T-cell (primary cell): ENCODE measurements around the gene WARS2. TPM values are rescaled to one million over a fixed set of nuclear protein-coding genes. Genes with fewer than 3 reads are reported as not detected.
A peak's percentile ranks its signal among the peaks of the same experiment; 100 is the strongest.

Source experiments
- ATAC-seq, 4 experiments: fragments of 200-7000 bp in 3 of 4; fragments of 150-1000 bp in 1 of 4; cut with Tn5 transposase; replicated peaks in 1 of 4; 1 replicate in 3 of 4; 2 replicates in 1 of 4; pipeline ENCODE4 v1.10.0; 2021; ENCODE audit warnings: moderate library complexity in 3 of 4, mild to moderate bottlenecking in 2 of 4, moderate number of reproducible peaks in 1 of 4
- CTCF ChIA-PET, 2 donors: fragments of 300-600 bp; sonication (Branson Sonifier 250); formaldehyde crosslinking; loops; one replicate each; lab custom pipeline; 2022; ENCODE audit warnings: antibody characterized with exemption in 2 of 2; lab: Charles Lee
- POLR2A ChIA-PET, 2 donors: fragments of 300-600 bp; sonication (Branson Sonifier 250); formaldehyde crosslinking; loops; one replicate each; lab custom pipeline; 2022; ENCODE audit warnings: antibody characterized with exemption in 2 of 2; lab: Charles Lee
- DNase-seq, 35 experiments: peaks; one replicate each; pipeline versions ENCODE4 v3.0.0 to v3.0.0-alpha.2; 2013 to 2023
- H3K27ac ChIP-seq: one replicate; pipeline ENCODE4 v1.5.1; 2013; ENCODE audit warnings: low read length
- H3K27me3 ChIP-seq, 2 experiments: replicated peaks in 1 of 2; 1 replicate in 1 of 2; 2 replicates in 1 of 2; pipeline versions ENCODE4 v1.6.1 to v1.7.0; 2013; ENCODE audit warnings: low read length in 1 of 2, mixed read lengths in 1 of 2; ENCODE audit not compliant: control insufficient read depth in 2 of 2, insufficient read depth in 2 of 2; ENCODE audit errors: extremely low read depth in 1 of 2
- H3K36me3 ChIP-seq, 2 donors: 1 replicate in 1 of 2; 2 replicates in 1 of 2; pipeline versions ENCODE4 v1.6.1 to v1.7.0; 2013; ENCODE audit warnings: low read length in 1 of 2; ENCODE audit not compliant: control insufficient read depth in 2 of 2, insufficient read depth in 1 of 2; ENCODE audit errors: extremely low read depth in 1 of 2
- H3K4me1 ChIP-seq, 2 experiments: 1 replicate in 1 of 2; 2 replicates in 1 of 2; pipeline versions ENCODE4 v1.6.1 to v1.7.0; 2013; ENCODE audit warnings: low read length in 2 of 2, mixed read lengths in 1 of 2; ENCODE audit not compliant: insufficient read depth in 2 of 2, control insufficient read depth in 1 of 2; ENCODE audit errors: extremely low read depth in 1 of 2
- H3K4me3 ChIP-seq, 2 donors: 1 replicate in 1 of 2; 2 replicates in 1 of 2; pipeline versions ENCODE4 v1.5.1 to v1.7.0; 2013; ENCODE audit warnings: mild to moderate bottlenecking in 2 of 2, low read length in 1 of 2, moderate library complexity in 1 of 2; ENCODE audit not compliant: control insufficient read depth in 1 of 2; ENCODE audit errors: extremely low read depth in 1 of 2
- H3K9me3 ChIP-seq: 2 replicates; pipeline ENCODE4 v1.7.0; 2013
- H3K27ac Mint-ChIP-seq, 2 donors: one replicate each; pipeline ENCODE4 v1.8.0; 2020 to 2021; ENCODE audit warnings: mild to moderate bottlenecking in 2 of 2, mixed read lengths in 2 of 2
- H3K27me3 Mint-ChIP-seq, 2 donors: one replicate each; pipeline ENCODE4 v1.8.0; 2021 to 2022; ENCODE audit warnings: mixed read lengths in 2 of 2
- H3K36me3 Mint-ChIP-seq: one replicate; pipeline ENCODE4 v1.8.0; 2021; ENCODE audit warnings: mixed read lengths
- H3K4me1 Mint-ChIP-seq, 3 donors: one replicate each; pipeline ENCODE4 v1.8.0; 2020 to 2022; ENCODE audit warnings: mixed read lengths in 3 of 3, mild to moderate bottlenecking in 1 of 3
- H3K4me3 Mint-ChIP-seq, 3 donors: one replicate each; pipeline ENCODE4 v1.8.0; 2020 to 2022; ENCODE audit warnings: mild to moderate bottlenecking in 3 of 3, mixed read lengths in 3 of 3, moderate library complexity in 3 of 3
- H3K9me3 Mint-ChIP-seq, 3 donors: one replicate each; pipeline ENCODE4 v1.8.0; 2020 to 2022; ENCODE audit warnings: mixed read lengths in 3 of 3
- WGBS: methylation state at CpG from one replicate; pipeline ENCODE4 v1.1.5; 2013; ENCODE audit warnings: missing lambda C conversion rate; ENCODE audit not compliant: insufficient coverage; 5-methylcytosine and 5-hydroxymethylcytosine counted together
- total RNA-seq, 35 experiments: library from RNA in 6 of 35; stranded (reverse) in 6 of 35; fragments of 120-200 nt in 1 of 35; gene quantifications; one replicate each; pipeline versions ENCODE4 v1.2.1 to v1.2.4 and lab custom pipeline; 2013 to 2026

WARS2 gene
- total RNA-seq, 5 donors from 2014 or later (not counting 1 experiment from before 2014, with no cell fraction given), result 6.6 to 32.4 (median 8.5) TPM

DNA sequence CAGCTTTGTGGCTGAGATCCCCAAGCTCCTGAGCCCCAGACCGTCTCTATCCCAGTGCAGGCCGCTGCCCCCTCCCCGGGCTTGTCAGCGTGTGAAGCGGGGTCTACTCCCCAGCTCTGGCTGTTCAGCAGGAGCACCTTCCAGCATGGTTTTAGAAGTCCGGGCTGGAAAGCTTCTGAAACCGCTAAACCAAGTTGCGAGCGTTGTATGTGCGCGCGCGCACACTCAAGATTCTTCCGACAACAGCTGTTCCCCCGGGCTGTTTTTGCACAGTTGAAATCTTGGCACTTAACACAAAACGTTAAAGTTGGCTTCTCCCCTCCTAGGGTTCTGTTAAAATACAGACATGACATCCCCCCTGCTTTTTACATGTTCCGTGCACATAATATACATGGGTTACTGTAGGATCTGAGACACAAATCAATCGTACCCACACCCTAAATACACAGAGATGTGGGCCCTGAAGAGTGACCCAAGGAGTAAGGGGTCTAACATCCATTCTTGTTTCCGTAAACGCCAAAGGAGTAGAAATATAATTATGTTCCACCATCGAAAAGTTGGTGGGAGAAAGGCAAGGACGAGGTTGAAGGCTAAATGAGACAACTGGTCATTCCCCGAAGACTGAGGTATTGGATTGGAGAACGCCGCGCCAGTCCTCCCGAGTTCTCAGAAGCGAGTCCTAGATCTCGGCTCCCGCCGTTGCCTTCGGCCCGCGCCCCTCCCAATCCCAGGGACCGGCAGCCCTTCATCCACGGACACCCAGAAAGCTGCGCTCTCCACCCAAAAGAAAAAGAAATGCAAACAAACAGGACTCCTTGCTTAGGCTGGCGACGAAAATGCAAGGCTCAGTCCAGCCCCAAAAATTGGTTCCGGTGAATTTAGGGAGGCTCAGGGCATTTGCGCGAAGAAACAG is 153.6 kb downstream of the WARS2 start:
- DNase-seq, result no peak
- H3K27me3 ChIP-seq, result peaks cover 25 to 84% of the 10 kb centered on the region in 2 experiments
- no peak overlapping the region for H3K27ac Mint-ChIP-seq
- peaks cover 0 to 20% of the 10 kb centered on the region in 2 experiments for H3K4me1 ChIP-seq
- H3K36me3 ChIP-seq, result no peaks in the 10 kb centered on the region
- H3K9me3 Mint-ChIP-seq, result peaks cover 0 to 10% (median 5%) of the 10 kb centered on the region in 3 donors
- CTCF ChIA-PET, result no interaction called here
- H3K27ac ChIP-seq, result no peak overlapping the region
- no peaks in the 10 kb centered on the region for H3K36me3 Mint-ChIP-seq
- no peak for ATAC-seq
- H3K27me3 Mint-ChIP-seq, result peaks cover 86 to 97% of the 10 kb centered on the region in 2 donors
- peaks cover 24 to 42% (median 26%) of the 10 kb centered on the region in 3 donors for H3K4me1 Mint-ChIP-seq
- H3K4me3 Mint-ChIP-seq, result peak overlapping the region in 2 of 3 donors; percentile 21 to 74
- POLR2A ChIA-PET, result no interaction called here
- H3K9me3 ChIP-seq, result no peaks in the 10 kb centered on the region
- 24% methylated on average over 22 of the region's 42 CpGs for WGBS
- H3K4me3 ChIP-seq, result peak overlapping the region in 1 of 2 donors; percentile 7

DNA sequence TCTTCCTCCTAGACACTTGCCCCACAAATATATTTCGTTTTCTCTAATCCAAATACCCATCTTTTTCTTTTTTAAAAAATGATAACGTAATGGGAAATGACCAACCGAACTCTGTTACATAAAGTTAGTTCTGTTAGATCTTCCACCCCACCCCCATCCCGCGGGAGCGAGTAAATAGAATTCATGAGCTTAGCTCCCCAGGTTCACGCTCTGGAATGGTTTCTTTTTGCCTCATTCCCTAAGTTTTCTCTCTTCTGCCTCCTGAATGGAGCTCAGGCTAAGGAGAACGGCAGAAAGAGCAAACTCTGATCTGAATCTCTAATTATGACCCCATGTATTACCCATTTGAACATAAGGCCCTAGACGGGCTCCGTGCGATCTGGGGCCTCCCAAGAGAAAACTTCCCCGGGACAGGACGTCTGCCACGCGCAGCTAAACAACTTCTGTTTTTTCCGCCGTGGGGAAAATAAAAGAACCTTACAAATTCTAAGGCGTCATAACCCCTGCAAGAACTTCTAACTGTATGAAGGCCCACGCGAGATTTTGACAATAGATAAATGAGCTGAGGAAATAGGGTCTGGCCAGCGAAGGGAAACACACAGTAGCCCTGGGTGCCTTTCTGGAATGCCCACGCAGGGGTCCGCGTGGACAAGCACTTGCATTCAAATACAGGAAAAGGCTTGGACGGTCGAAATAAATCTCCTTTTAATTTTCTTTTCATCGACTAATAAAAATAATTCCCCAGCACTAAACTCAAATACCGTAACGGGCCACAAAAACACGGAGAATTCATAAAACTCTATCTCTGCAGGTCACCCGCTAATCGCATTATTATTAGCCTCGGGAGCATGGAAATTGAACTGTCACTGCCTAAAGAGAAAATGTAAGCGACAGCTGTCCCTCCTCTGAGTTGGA is 154.6 kb downstream of the WARS2 start:
- no peak overlapping the region for H3K4me3 ChIP-seq
- no peak for ATAC-seq
- H3K9me3 ChIP-seq, result no peaks in the 10 kb centered on the region
- peaks cover 0 to 20% of the 10 kb centered on the region in 2 experiments for H3K4me1 ChIP-seq
- no peak for DNase-seq
- peak overlapping the region in 2 of 3 donors; percentile 17 to 74 for H3K4me3 Mint-ChIP-seq
- H3K9me3 Mint-ChIP-seq, result peaks cover 0 to 10% (median 5%) of the 10 kb centered on the region in 3 donors
- peak overlapping the region in 1 of 2 donors; percentile 43 for H3K27ac Mint-ChIP-seq
- H3K4me1 Mint-ChIP-seq, result peaks cover 24 to 42% (median 26%) of the 10 kb centered on the region in 3 donors
- peaks cover 24 to 82% of the 10 kb centered on the region in 2 experiments for H3K27me3 ChIP-seq
- H3K36me3 Mint-ChIP-seq, result no peaks in the 10 kb centered on the region
- 27% methylated on average over 20 of the region's 34 CpGs for WGBS
- peaks cover 83 to 93% of the 10 kb centered on the region in 2 donors for H3K27me3 Mint-ChIP-seq
- no peaks in the 10 kb centered on the region for H3K36me3 ChIP-seq
- H3K27ac ChIP-seq, result no peak overlapping the region
- CTCF ChIA-PET, result no interaction called here
- POLR2A ChIA-PET, result interaction anchor here in 1 of 2 donors (0.6 kb wide), 1 partner anchor 713 kb away, joined by 3 read pairs; no protein-coding TSS in a partner anchor

DNA sequence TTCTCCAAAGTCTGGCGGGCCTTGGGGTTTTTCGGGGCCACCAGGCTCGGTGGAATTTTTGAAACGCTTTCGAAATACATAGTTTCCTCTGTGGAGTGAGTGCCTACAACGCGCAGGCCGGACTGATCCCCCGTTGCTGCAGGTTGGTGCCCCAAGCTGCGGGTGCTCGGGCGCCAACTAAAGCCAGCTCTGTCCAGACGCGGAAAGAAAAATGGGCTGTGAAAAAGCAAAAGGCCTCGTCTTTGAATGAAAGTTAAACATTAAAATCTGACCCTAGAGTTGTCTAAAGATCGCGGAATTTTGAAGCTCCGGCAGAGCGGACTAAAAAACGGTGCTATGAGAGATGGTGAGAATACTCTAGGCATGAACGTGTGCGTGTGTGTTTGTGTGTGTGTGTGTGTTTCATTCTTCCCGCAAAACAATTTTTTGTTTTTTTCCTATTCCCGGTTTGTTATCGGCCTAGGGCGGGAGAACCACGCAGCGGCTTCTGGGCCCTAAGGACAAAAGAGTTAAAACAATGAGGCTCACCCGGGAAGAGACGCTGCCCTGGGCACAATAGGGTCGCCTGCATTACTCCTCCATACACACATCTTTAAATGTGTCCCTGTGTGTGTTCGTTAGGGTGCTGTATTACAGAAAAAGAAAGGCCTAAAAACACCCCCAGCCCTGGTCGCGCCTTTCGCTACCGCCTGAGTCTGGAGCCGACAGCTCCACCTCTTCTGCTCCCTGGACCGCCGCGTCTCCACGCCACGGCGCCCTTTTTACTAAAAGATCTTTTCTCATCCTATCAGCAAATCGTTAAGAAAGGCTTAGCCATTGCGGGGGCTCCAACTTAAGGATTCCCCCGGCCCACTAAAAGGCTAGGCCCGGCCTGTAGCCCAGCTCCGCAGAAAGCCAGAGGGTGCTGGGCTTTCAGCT is 155.5 kb downstream of the WARS2 start:
- H3K9me3 Mint-ChIP-seq, result peaks cover 0 to 10% (median 5%) of the 10 kb centered on the region in 3 donors
- H3K27me3 ChIP-seq, result peaks cover 18 to 77% of the 10 kb centered on the region in 2 experiments

DNA sequence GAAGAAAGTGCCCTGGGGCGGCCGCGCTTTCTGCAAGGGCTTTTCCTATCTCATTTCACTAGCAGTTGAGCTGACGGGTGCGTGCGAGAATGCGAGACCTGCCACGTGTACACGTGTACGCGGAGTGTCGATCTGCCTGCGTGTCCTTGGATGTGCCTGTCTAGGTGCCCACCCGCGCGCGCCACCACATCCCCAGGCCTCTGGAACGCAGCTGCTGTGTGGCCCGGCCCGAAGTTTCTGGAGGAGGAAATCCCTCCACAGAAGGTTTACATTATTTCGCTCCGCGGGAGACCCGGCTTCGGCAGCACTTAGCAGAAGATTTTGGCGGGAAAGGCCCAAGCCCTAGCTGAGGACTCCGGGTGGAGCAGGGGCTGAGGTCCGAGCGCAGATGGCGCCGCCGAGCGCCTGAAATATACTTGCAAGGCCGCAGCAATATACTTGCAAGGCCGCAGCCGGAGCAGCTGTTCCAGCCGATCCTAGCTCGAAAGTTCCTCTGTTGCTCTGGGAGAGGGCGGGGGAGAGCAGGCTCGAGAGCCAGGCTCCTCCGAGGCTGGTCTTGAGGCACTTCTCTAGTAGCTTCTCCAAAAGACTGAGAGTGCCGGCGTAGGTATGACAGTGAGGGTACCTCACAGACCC is 156.2 kb downstream of the WARS2 start:
- Histone ChIP-seq H3K27me3 (peaks cover 18 to 76% of the 10 kb centered on the region in 2 experiments), H3K36me3 (no peaks in the 10 kb centered on the region), H3K4me3 (no peak overlapping the region), H3K27ac (no peak overlapping the region), H3K9me3 (no peaks in the 10 kb centered on the region), H3K4me1 (peaks cover 0 to 20% of the 10 kb centered on the region in 2 experiments)
- Mint-ChIP-seq H3K9me3 (peaks cover 0 to 10% (median 5%) of the 10 kb centered on the region in 3 donors), H3K27me3 (peaks cover 84 to 91% of the 10 kb centered on the region in 2 donors), H3K4me3 (peak overlapping the region in 2 of 3 donors; percentile 25 to 74), H3K27ac (no peak overlapping the region), H3K36me3 (no peaks in the 10 kb centered on the region), H3K4me1 (peaks cover 24 to 47% (median 29%) of the 10 kb centered on the region in 3 donors)
- ChIA-PET CTCF (no interaction called here), POLR2A (no interaction called here)
- no peak for ATAC-seq
- no peak for DNase-seq
- WGBS, result 14% methylated on average over 35 of the region's 43 CpGs

More for the DNA sequence above, 155.5 kb downstream of the WARS2 start:
- Mint-ChIP-seq H3K36me3 (no peaks in the 10 kb centered on the region), H3K27ac (peak overlapping the region in 1 of 2 donors; percentile 43), H3K27me3 (peaks cover 85 to 93% of the 10 kb centered on the region in 2 donors), H3K4me1 (peaks cover 24 to 43% (median 26%) of the 10 kb centered on the region in 3 donors), H3K4me3 (peak overlapping the region; percentile 17 to 74 (median 25))
- POLR2A ChIA-PET, result interaction anchor here in 1 of 2 donors (0.6 kb wide), 1 partner anchor 714 kb away, joined by 3 read pairs; no protein-coding TSS in a partner anchor
- Histone ChIP-seq H3K4me3 (no peak overlapping the region), H3K27ac (no peak overlapping the region), H3K4me1 (peaks cover 0 to 20% of the 10 kb centered on the region in 2 experiments), H3K36me3 (no peaks in the 10 kb centered on the region), H3K9me3 (no peaks in the 10 kb centered on the region)
- 20% methylated on average over 36 of the region's 48 CpGs for WGBS
- ATAC-seq, result no peak
- DNase-seq, result no peak
- CTCF ChIA-PET, result no interaction called here

DNA sequence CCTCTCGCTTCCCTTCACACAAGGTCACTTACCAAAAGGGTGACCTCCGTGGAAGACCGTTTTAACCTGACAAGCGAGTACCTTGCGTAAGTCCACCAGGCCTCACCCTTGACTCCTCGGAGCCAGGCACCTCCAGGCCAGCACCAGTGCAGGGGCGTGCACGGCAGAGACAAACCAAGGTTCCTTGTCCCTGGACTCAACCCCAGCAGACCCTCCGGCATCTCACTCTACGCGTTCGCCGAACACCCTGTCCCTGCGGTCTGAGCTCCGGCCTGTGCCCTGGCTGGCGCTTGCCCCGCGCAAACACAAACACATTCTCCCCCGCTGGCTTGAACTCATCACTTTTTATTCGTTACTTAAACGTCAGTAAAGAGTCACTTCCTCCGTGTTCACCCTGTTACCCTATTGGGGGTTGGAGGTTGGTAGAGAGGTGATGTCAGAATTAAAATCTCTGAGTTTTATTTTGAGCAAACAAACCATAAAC is 156.9 kb downstream of the WARS2 start:
- Histone ChIP-seq H3K27me3 (peaks cover 22 to 75% of the 10 kb centered on the region in 2 experiments), H3K4me3 (no peak overlapping the region), H3K36me3 (no peaks in the 10 kb centered on the region), H3K4me1 (peaks cover 0 to 20% of the 10 kb centered on the region in 2 experiments), H3K9me3 (no peaks in the 10 kb centered on the region), H3K27ac (no peak overlapping the region)
- H3K4me1 Mint-ChIP-seq, result peaks cover 24 to 44% (median 30%) of the 10 kb centered on the region in 3 donors
- 28% methylated on average over 14 of the region's 22 CpGs for WGBS
- POLR2A ChIA-PET, result no interaction called here
- no peak overlapping the region for H3K27ac Mint-ChIP-seq
- H3K27me3 Mint-ChIP-seq, result peaks cover 83 to 90% of the 10 kb centered on the region in 2 donors
- CTCF ChIA-PET, result no interaction called here
- peak overlapping the region in 1 of 3 donors; percentile 74 for H3K4me3 Mint-ChIP-seq
- H3K9me3 Mint-ChIP-seq, result peaks cover 0 to 10% (median 5%) of the 10 kb centered on the region in 3 donors
- ATAC-seq (no peak), DNase-seq (no peak)
- H3K36me3 Mint-ChIP-seq, result no peaks in the 10 kb centered on the region
